HG02623 (cell line): ENCODE data around the gene EIF3D.

Source experiments
- ATAC-seq: cut with Tn5 transposase; IDR thresholded peaks from one replicate; pipeline ENCODE4 v1.9.1; 2021; ENCODE audit warnings: moderate library complexity; ENCODE audit not compliant: unreplicated experiment

The EIF3D gene

GRCh38 chr22:36467946-36468345 lies 61.0 kb downstream of the EIF3D start:
- ATAC-seq: no peak

- no peak for ATAC-seq
Observed at GRCh38 chr22:36467042-36467810, 61.7 kb downstream of the EIF3D start.

- ATAC-seq: no peak
Observed at GRCh38 chr22:36466258-36466657, 62.7 kb downstream of the EIF3D start.

- ATAC-seq: no peak
Observed at GRCh38 chr22:36465232-36466021, 63.5 kb downstream of the EIF3D start.

GRCh38 chr22:36464715-36465231 lies 64.2 kb downstream of the EIF3D start:
- ATAC-seq: no peak

- ATAC-seq: no peak
Observed at GRCh38 chr22:36463783-36464184, 65.2 kb downstream of the EIF3D start.

GRCh38 chr22:36461665-36462649 lies 67.0 kb downstream of the EIF3D start:
- ATAC-seq: no peak
